Measurements from ENCODE around the gene ANKAR. TPM values are rescaled to one million over a fixed set of nuclear protein-coding genes. Genes with fewer than 3 reads are reported as not detected.
A peak's percentile ranks its signal among the peaks of the same experiment; 100 is the strongest.
"Not testable (repeated sequence)": the region's sequence is repeated elsewhere in the genome, so short reads cannot be mapped to it uniquely, and the experiment has no call there.

Gene ANKAR
- total RNA-seq, 1 donor from 2014 or later: 10.7 TPM

- intact Hi-C loops (cut with DNase I): no loop called here
- DNase-seq: peak; percentile 100
- Histone ChIP-seq H3K27me3 (no peaks in the 10 kb centered on the region), H3K4me1 (peaks cover 26% of the 10 kb centered on the region), H3K27ac (peak within 1 kb of the TSS; percentile 87), H3K36me3 (peaks cover 17% of the 10 kb centered on the region), H3K9me3 (no peaks in the 10 kb centered on the region), H3K4me3 (peak within 1 kb of the TSS; percentile 87)
- peak; percentile 92 for TF ChIP-seq CTCF (IDR thresholded peaks at IDR 0.05)
- peak; percentile 97 for ATAC-seq
Measured at GRCh38 chr2:189661148-189661956, 13.1 kb upstream of the ANKAR start, which contains the start of gene ASNSD1. TSS of gene ASNSD1 (plus strand) at chr2:189661459. CDS start at chr2:189666133, 4,674 bp downstream.

GRCh38 chr2:189661957-189662321 is 12.5 kb upstream of the ANKAR start:
- DNase-seq: no peak
- no peaks in the 10 kb centered on the region for H3K27me3 ChIP-seq
- no peaks in the 10 kb centered on the region for H3K9me3 ChIP-seq
- H3K4me1 ChIP-seq: peaks cover 26% of the 10 kb centered on the region
- no peak for ATAC-seq
- H3K36me3 ChIP-seq: peaks cover 23% of the 10 kb centered on the region
- TF ChIP-seq CTCF (IDR thresholded peaks at IDR 0.05): no peak
- intact Hi-C loops (cut with DNase I): no loop called here
- H3K4me3 ChIP-seq: peak overlapping the region; percentile 87
- peak overlapping the region; percentile 87 for H3K27ac ChIP-seq

GRCh38 chr2:189662669-189663226 is 11.7 kb upstream of the ANKAR start:
- Histone ChIP-seq H3K36me3 (peaks cover 31% of the 10 kb centered on the region), H3K4me3 (peak overlapping the region; percentile 87), H3K27me3 (no peaks in the 10 kb centered on the region), H3K4me1 (peaks cover 23% of the 10 kb centered on the region), H3K27ac (no peak overlapping the region), H3K9me3 (no peaks in the 10 kb centered on the region)
- no peak for TF ChIP-seq CTCF (IDR thresholded peaks at IDR 0.05)
- ATAC-seq (no peak), DNase-seq (no peak)
- intact Hi-C loops (cut with DNase I): no loop called here

GRCh38 chr2:189663319-189663718 is 11.2 kb upstream of the ANKAR start:
- intact Hi-C loops (cut with DNase I); DNase-seq: not testable (repeated sequence)

GRCh38 chr2:189669913-189670312 is 4.6 kb upstream of the ANKAR start:
- no peak for TF ChIP-seq CTCF (IDR thresholded peaks at IDR 0.05)
- peaks cover 74% of the 10 kb centered on the region for H3K36me3 ChIP-seq
- DNase-seq (no peak), ATAC-seq (no peak)
- H3K27me3 ChIP-seq: no peaks in the 10 kb centered on the region
- H3K4me1 ChIP-seq: peaks cover 9% of the 10 kb centered on the region
- intact Hi-C loops (cut with DNase I): no loop called here
- no peak overlapping the region for H3K4me3 ChIP-seq
- H3K27ac ChIP-seq: no peak overlapping the region
- H3K9me3 ChIP-seq: no peaks in the 10 kb centered on the region

More at GRCh38 chr2:189663319-189663718, 11.2 kb upstream of the ANKAR start:
- Histone ChIP-seq H3K4me1 (peaks cover 21% of the 10 kb centered on the region), H3K36me3 (peaks cover 37% of the 10 kb centered on the region)
- H3K4me3 ChIP-seq, H3K9me3 ChIP-seq, ATAC-seq, H3K27ac ChIP-seq, H3K27me3 ChIP-seq: not testable (repeated sequence)

- H3K4me3 ChIP-seq: peak overlapping the region; percentile 71
- ATAC-seq: no peak
- no peaks in the 10 kb centered on the region for H3K9me3 ChIP-seq
- H3K27me3 ChIP-seq: no peaks in the 10 kb centered on the region
- H3K27ac ChIP-seq: peak overlapping the region; percentile 98
- DNase-seq: no peak
- intact Hi-C loops (cut with DNase I): no loop called here
- H3K36me3 ChIP-seq: peaks cover 37% of the 10 kb centered on the region
- peaks cover 13% of the 10 kb centered on the region for H3K4me1 ChIP-seq
- TF ChIP-seq CTCF (IDR thresholded peaks at IDR 0.05): no peak
Measured at GRCh38 chr2:189673661-189674373, 653 bp upstream of the ANKAR start.
